ENCODE measurements around the gene AUH.

Gene AUH

GRCh38 chr9:91217388-91217787, 144.3 kb downstream of the AUH start:
- TF ChIP-seq POLR2A (IDR thresholded peaks at IDR 0.05; ENCODE audit: low read depth, low read length) = no peak
- no peak for FAIRE-seq
- no peak for DNase-seq (ENCODE audit: insufficient read length, low spot score)

GRCh38 chr9:91214867-91215266, 146.9 kb downstream of the AUH start:
- DNase-seq (ENCODE audit: insufficient read length, low spot score) = no peak
- no peak for TF ChIP-seq POLR2A (IDR thresholded peaks at IDR 0.05; ENCODE audit: low read depth, low read length)
- no peak for FAIRE-seq

GRCh38 chr9:91214086-91214485, 147.6 kb downstream of the AUH start:
- FAIRE-seq = peak; percentile 90
- no peak for TF ChIP-seq POLR2A (IDR thresholded peaks at IDR 0.05; ENCODE audit: low read depth, low read length)
- peak; percentile 35 for DNase-seq (ENCODE audit: insufficient read length, low spot score)

- no peak for TF ChIP-seq POLR2A (IDR thresholded peaks at IDR 0.05; ENCODE audit: low read depth, low read length)
- DNase-seq (ENCODE audit: insufficient read length, low spot score) (no peak), FAIRE-seq (no peak)
Observed at GRCh38 chr9:91212596-91213243, 149.0 kb downstream of the AUH start.

- FAIRE-seq = no peak
- no peak for DNase-seq (ENCODE audit: insufficient read length, low spot score)
- no peak for TF ChIP-seq POLR2A (IDR thresholded peaks at IDR 0.05; ENCODE audit: low read depth, low read length)
Observed at GRCh38 chr9:91211919-91212318, 149.8 kb downstream of the AUH start.

GRCh38 chr9:91211414-91211813, 150.3 kb downstream of the AUH start:
- FAIRE-seq = no peak
- DNase-seq (ENCODE audit: insufficient read length, low spot score) = no peak
- TF ChIP-seq POLR2A (IDR thresholded peaks at IDR 0.05; ENCODE audit: low read depth, low read length) = no peak

GRCh38 chr9:91210318-91210717, 151.4 kb downstream of the AUH start:
- FAIRE-seq = no peak
- no peak for TF ChIP-seq POLR2A (IDR thresholded peaks at IDR 0.05; ENCODE audit: low read depth, low read length)
- no peak for DNase-seq (ENCODE audit: insufficient read length, low spot score)

GRCh38 chr9:91208837-91209236, 152.9 kb downstream of the AUH start:
- DNase-seq (ENCODE audit: insufficient read length, low spot score) (no peak), FAIRE-seq (no peak)
- TF ChIP-seq POLR2A (IDR thresholded peaks at IDR 0.05; ENCODE audit: low read depth, low read length) = no peak

- DNase-seq (ENCODE audit: insufficient read length, low spot score) (no peak), FAIRE-seq (no peak)
- no peak for TF ChIP-seq POLR2A (IDR thresholded peaks at IDR 0.05; ENCODE audit: low read depth, low read length)
Observed at GRCh38 chr9:91208419-91208745, 153.3 kb downstream of the AUH start.

GRCh38 chr9:91207729-91208418, 153.8 kb downstream of the AUH start:
- FAIRE-seq (peak; percentile 89), DNase-seq (ENCODE audit: insufficient read length, low spot score) (no peak)

GRCh38 chr9:91207397-91207728, 154.4 kb downstream of the AUH start:
- DNase-seq (ENCODE audit: insufficient read length, low spot score) (no peak), FAIRE-seq (no peak)
- no peak for TF ChIP-seq POLR2A (IDR thresholded peaks at IDR 0.05; ENCODE audit: low read depth, low read length)

More at GRCh38 chr9:91207729-91208418, 153.8 kb downstream of the AUH start:
- no peak for TF ChIP-seq POLR2A (IDR thresholded peaks at IDR 0.05; ENCODE audit: low read depth, low read length)

GRCh38 chr9:91206806-91207205, 154.9 kb downstream of the AUH start:
- DNase-seq (ENCODE audit: insufficient read length, low spot score) (no peak), FAIRE-seq (no peak)
- no peak for TF ChIP-seq POLR2A (IDR thresholded peaks at IDR 0.05; ENCODE audit: low read depth, low read length)

- no peak for DNase-seq (ENCODE audit: insufficient read length, low spot score)
- peak; percentile 48 for FAIRE-seq
- no peak for TF ChIP-seq POLR2A (IDR thresholded peaks at IDR 0.05; ENCODE audit: low read depth, low read length)
Observed at GRCh38 chr9:91202736-91203283, 158.9 kb downstream of the AUH start.

- no peak for DNase-seq (ENCODE audit: insufficient read length, low spot score)
- no peak for TF ChIP-seq POLR2A (IDR thresholded peaks at IDR 0.05; ENCODE audit: low read depth, low read length)
- peak; percentile 55 for FAIRE-seq
Observed at GRCh38 chr9:91200692-91201336, 160.9 kb downstream of the AUH start.

Measured in H54 (cell line).